ENCODE measurements around the gene ACE.

The ACE gene

DNA sequence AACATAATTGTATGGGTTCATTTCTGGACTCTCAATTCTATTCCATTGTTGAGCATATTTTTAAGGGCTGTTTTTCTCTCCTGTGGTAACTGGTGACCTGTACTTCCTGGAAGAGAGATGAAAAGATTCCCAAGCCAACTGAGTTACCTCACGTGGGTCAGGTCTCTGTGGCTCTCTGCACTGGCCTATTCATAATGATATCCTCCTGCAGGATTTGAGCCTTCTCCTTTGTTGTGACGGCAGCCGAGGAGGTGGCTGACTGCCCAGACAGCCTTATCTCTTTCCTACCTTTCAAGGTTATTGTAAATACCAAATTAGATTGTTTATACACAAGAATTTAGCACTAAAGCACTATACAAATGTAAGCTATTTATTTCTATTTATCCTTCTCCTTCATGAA, 2.7 kb upstream of the ACE start:
- TF ChIP-seq, protein P1, sequence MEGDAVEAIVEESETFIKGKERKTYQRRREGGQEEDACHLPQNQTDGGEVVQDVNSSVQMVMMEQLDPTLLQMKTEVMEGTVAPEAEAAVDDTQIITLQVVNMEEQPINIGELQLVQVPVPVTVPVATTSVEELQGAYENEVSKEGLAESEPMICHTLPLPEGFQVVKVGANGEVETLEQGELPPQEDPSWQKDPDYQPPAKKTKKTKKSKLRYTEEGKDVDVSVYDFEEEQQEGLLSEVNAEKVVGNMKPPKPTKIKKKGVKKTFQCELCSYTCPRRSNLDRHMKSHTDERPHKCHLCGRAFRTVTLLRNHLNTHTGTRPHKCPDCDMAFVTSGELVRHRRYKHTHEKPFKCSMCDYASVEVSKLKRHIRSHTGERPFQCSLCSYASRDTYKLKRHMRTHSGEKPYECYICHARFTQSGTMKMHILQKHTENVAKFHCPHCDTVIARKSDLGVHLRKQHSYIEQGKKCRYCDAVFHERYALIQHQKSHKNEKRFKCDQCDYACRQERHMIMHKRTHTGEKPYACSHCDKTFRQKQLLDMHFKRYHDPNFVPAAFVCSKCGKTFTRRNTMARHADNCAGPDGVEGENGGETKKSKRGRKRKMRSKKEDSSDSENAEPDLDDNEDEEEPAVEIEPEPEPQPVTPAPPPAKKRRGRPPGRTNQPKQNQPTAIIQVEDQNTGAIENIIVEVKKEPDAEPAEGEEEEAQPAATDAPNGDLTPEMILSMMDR (IDR thresholded peaks at IDR 0.05; ENCODE audit: control insufficient read depth, insufficient read depth, low read depth, low read length, missing control alignments), result no peak
- no peak overlapping the region for H3K4me3 ChIP-seq (ENCODE audit: control insufficient read depth, low read depth, low read length)
- DNase-seq (ENCODE audit: low read depth), result no peak

DNA sequence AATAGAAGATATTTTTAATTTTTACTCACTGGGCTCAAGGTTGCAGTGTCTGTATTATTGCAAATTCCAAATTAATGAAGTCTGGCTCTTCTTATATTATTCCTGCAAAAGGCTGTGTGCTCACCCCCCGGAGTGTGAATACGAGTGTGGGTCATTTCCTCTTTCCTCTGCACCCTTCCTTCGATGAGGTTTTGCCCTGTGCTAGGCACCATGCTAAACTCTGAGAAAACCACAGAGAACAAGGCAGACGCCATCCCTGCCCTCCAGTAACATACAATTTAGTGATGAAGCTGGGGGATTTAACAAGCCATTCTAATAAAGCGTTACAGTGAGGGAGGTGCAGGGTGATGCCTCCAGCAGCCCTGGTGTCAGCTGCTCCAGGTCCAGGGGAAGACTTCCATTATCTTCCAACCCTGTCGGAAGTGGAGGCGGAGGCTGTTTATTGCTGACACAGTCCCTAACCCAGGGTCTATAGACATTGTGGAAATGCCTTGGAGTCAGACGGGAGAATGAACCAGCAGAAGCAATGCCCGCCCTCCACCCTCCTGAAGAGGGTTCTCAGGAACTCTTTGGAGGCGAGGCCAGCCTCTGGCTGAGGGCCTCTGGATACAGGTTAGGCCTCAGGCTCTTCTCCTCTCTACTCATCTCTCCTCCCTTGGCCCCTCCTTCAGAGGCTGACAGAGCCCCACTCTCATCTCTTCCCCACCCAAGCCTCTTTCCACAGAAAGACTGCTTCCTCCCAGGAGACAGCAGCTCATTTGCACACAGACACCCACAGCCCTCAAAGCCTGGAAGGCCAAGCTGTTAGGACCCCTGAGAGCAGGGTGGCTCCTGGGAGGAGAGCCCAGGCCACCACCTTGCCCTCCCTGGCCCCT, 2.0 kb upstream of the ACE start:
- TF ChIP-seq, protein P1 (IDR thresholded peaks at IDR 0.05; ENCODE audit: control insufficient read depth, insufficient read depth, low read depth, low read length, missing control alignments), result no peak
- no peak for DNase-seq (ENCODE audit: low read depth)
- H3K4me3 ChIP-seq (ENCODE audit: control insufficient read depth, low read depth, low read length), result no peak overlapping the region

DNA sequence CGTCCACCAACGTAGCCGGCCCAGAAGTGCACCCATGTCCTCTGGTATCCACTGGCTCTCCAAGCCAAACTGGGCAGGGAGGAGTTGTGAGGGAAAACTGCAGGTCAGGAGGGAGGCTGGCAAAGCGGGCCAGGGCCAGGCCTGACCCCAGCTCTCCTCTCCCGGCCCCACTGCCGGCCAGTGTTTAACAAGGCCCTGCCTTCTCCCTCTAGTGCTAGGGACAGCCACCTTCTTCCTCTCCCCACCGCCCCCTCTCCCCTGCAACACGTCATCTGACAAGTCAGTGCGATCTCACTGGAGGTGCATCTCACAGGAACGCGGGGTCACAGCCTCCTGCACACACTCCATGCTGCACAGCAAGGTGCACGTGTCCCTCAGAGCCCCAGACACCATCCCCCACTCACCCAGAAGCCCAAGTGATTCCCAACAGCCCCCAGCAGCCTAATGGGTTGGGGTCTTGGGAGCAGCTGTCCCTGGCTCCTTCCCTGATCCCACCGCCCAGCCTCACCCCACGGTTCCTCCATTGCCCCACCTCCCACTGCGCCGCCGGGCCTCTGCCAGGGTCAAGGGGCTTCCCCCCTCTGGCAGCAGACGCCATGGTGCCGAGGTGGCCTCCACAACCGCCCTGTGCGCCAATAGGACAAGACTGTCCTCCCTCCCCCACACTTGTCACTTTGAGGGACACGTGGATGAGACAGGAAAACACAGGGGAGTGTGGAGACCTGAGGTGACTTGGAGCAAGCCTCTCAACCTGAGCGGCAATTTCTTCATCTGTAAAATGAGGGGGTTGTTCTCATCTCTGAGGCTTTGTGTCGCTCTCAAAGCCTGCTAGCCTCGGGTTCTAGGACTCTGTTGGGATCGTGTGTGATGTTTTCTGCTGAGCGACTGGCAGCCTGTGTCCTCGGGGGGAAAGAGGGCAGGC, 1.1 kb upstream of the ACE start:
- DNase-seq (ENCODE audit: low read depth), result no peak

DNA sequence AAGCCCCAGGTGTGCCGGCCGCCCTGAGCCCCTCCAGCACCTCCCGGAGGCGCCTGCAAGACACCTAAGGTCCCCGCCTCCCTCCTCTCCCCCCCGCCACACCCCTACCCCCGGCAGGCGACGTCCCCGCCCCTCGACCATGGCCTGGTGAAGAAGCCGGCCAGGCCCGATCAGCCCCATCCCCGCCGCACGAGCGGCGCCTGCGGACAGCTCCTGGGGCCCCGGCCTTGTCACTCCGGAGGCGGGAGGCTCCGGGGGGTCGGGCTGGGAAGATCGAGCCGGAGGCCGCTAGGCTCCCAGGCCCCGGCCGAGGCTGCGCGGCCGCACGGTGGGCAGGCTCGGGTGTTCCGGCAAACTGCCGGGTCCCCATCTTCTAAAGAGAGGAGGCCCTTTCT, 405 bp upstream of the ACE start:
- DNase-seq (ENCODE audit: low read depth), result no peak
- peak overlapping the region; percentile 45 for H3K4me3 ChIP-seq (ENCODE audit: control insufficient read depth, low read depth, low read length)
- TF ChIP-seq, protein P1 (IDR thresholded peaks at IDR 0.05; ENCODE audit: control insufficient read depth, insufficient read depth, low read depth, low read length, missing control alignments), result no peak

More for the DNA sequence above, 1.1 kb upstream of the ACE start:
- no peak overlapping the region for H3K4me3 ChIP-seq (ENCODE audit: control insufficient read depth, low read depth, low read length)
- TF ChIP-seq, protein P1 (IDR thresholded peaks at IDR 0.05; ENCODE audit: control insufficient read depth, insufficient read depth, low read depth, low read length, missing control alignments), result no peak

DNA sequence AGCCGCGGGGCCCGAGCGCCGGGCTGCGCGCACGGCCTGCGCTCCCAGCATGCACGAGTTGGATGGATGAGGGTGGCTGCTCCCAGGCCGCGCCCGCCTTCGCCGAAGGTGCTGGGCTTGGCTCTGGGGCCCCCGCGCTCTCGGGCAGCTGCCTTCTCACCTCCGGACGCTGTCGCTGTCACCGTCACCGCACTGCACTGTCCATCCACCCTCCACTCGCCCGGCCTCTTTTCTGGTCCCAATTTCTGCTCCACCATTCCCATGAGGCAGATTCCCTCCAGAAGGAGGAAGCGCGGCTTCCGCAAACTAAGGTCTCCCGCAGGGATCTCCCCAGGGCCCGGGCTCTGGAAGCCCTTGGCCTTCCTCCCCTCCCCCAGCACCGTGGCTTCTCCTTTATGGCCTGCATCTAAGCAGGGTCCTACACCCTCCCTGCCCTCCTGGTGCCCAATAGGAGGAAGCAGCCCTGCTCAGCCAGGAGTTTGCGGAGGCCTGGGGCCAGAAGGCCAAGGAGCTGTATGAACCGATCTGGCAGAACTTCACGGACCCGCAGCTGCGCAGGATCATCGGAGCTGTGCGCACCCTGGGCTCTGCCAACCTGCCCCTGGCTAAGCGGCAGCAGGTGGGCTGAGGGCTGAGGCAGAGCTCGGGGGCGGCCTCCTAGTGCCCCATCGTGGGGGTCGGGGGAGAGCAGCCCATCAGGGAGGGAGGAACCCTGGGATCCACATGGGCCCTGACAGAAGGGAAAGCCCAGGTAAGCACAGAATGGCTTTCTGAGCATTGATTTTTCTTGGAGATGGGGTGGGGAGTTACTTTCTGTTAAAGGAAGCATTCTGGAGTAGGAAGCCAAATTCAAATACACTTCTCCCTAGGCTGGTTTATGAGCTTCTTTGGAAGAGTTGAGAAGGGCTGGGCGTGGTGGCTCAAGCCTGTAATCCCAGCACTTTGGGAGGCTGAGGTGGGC, 899 bp downstream of the ACE start:
- no peak for DNase-seq (ENCODE audit: low read depth)
- peak overlapping the region; percentile 45 for H3K4me3 ChIP-seq (ENCODE audit: control insufficient read depth, low read depth, low read length)
- TF ChIP-seq, protein P1 (IDR thresholded peaks at IDR 0.05; ENCODE audit: control insufficient read depth, insufficient read depth, low read depth, low read length, missing control alignments), result no peak
